ENCODE results near the gene MUC6.

DNA sequence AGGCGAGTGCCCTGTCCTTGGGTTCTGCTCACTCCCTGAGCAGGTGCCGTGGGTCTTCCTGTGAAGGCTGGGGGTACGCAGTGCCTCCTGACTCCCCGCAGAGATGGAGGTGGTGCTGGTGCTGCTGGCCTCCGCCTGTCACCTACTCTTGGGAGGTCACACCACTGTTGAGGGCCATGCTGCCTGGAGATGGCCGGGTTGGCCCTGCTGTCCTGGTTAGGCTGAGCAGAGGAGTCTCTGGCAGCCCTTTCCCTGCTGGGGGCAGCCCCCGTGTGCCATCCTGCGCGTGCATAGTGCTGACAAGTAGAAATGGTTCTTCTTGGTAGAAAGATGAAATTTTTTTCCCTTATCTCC is 49.6 kb downstream of the MUC6 start:
- TF ChIP-seq CTCF (IDR thresholded peaks at IDR 0.05), result no peak
- no peak for TF ChIP-seq POLR2A (IDR thresholded peaks at IDR 0.05)

Data from uterus (tissue), 2 donors.